B cell (primary cell): ENCODE measurements around the gene HOXA11. TPM values are rescaled to one million over a fixed set of nuclear protein-coding genes. Genes with fewer than 3 reads are reported as not detected.
A peak's percentile ranks its signal among the peaks of the same experiment; 100 is the strongest.

Experiments
- ATAC-seq: fragments of 200-7000 bp; cut with Tn5 transposase; one replicate; pipeline ENCODE4 v1.10.0; 2021; ENCODE audit warnings: low read depth, mild to moderate bottlenecking, moderate number of reproducible peaks, moderate library complexity
- CTCF ChIA-PET: fragments of 350-600 bp; sonication (Branson Sonifier 250); formaldehyde crosslinking; loops from one replicate; lab custom pipeline; 2021; ENCODE audit warnings: antibody characterized with exemption, inconsistent platforms; lab: Charles Lee
- POLR2A ChIA-PET: fragments of 350-600 bp; sonication (Branson Sonifier 250); formaldehyde crosslinking; loops from one replicate; lab custom pipeline; 2021; ENCODE audit warnings: antibody characterized with exemption; lab: Charles Lee
- DNase-seq: peaks from one replicate; pipeline ENCODE4 v3.0.0; 2013
- H2AFZ ChIP-seq: 2 replicates; pipeline ENCODE4 v1.6.1; 2012; ENCODE audit warnings: mild to moderate bottlenecking, low read depth, low read length; ENCODE audit not compliant: insufficient read depth, poor library complexity, severe bottlenecking
- H3K27ac ChIP-seq, 2 donors: 1 replicate in 1 of 2; 2 replicates in 1 of 2; pipeline ENCODE4 v1.5.1; 2012 to 2013; ENCODE audit warnings: low read length in 2 of 2, mild to moderate bottlenecking in 2 of 2, moderate library complexity in 1 of 2
- H3K27me3 ChIP-seq, 4 experiments: fragments of 200-600 bp in 1 of 4; sonication (generic) in 1 of 4; replicated peaks in 1 of 4; 1 replicate in 2 of 4; 2 replicates in 2 of 4; pipeline versions ENCODE4 v1.6.1 to v1.7.0; 2013 to 2016; ENCODE audit warnings: low read length in 3 of 4, mild to moderate bottlenecking in 2 of 4, mixed read lengths in 1 of 4, moderate library complexity in 1 of 4; ENCODE audit not compliant: insufficient read depth in 4 of 4, control insufficient read depth in 3 of 4; ENCODE audit errors: control extremely low read depth in 1 of 4
- H3K36me3 ChIP-seq, 2 experiments: replicated peaks in 1 of 2; 1 replicate in 1 of 2; 2 replicates in 1 of 2; pipeline versions ENCODE4 v1.6.1 to v1.7.1; 2013; ENCODE audit warnings: low read length in 1 of 2; ENCODE audit not compliant: insufficient read depth in 2 of 2, control insufficient read depth in 1 of 2; ENCODE audit errors: control extremely low read depth in 1 of 2, extremely low read depth in 1 of 2
- H3K4me1 ChIP-seq, 2 donors: fragments of 200-600 bp in 1 of 2; sonication (generic) in 1 of 2; 1 replicate in 1 of 2; 2 replicates in 1 of 2; pipeline versions ENCODE4 v1.5.1 to v1.6.1; 2013 to 2017; ENCODE audit warnings: low read length in 2 of 2; ENCODE audit not compliant: control insufficient read depth in 2 of 2, insufficient read depth in 2 of 2
- H3K4me2 ChIP-seq: replicated peaks from 2 replicates; pipeline ENCODE3; 2012; ENCODE audit warnings: mild to moderate bottlenecking, low read depth, low read length; ENCODE audit not compliant: poor library complexity, severe bottlenecking
- H3K4me3 ChIP-seq, 5 experiments: fragments of 200-600 bp in 1 of 5; sonication (generic) in 1 of 5; 1 replicate in 3 of 5; 2 replicates in 2 of 5; pipeline versions ENCODE4 v1.5.1 to v1.7.0; 2011 to 2016; ENCODE audit warnings: low read length in 4 of 5, mild to moderate bottlenecking in 4 of 5, low read depth in 2 of 5, control low read depth in 1 of 5, moderate library complexity in 1 of 5; ENCODE audit not compliant: insufficient read depth in 1 of 5; ENCODE audit errors: control extremely low read depth in 1 of 5, extremely low read depth in 1 of 5
- H3K79me2 ChIP-seq: fragments of 200-600 bp; sonication (generic); one replicate; pipeline ENCODE4 v1.6.0; 2016; ENCODE audit warnings: low read length; ENCODE audit not compliant: control insufficient read depth, insufficient read depth
- H3K9ac ChIP-seq: fragments of 200-600 bp; sonication (generic); 2 replicates; pipeline ENCODE4 v1.6.1; 2017; ENCODE audit warnings: mild to moderate bottlenecking, low read length, moderate library complexity
- H3K9me3 ChIP-seq, 3 donors: one replicate each; pipeline versions ENCODE4 v1.6.1 to v1.7.1; 2013; ENCODE audit warnings: low read length in 2 of 3; ENCODE audit not compliant: control insufficient read depth in 2 of 3, insufficient read depth in 1 of 3; ENCODE audit errors: control extremely low read depth in 1 of 3
- H4K20me1 ChIP-seq: 2 replicates; pipeline ENCODE4 v1.6.0; 2012; ENCODE audit warnings: mild to moderate bottlenecking, low read length; ENCODE audit not compliant: insufficient read depth, control insufficient read depth, poor library complexity, severe bottlenecking
- H3K27ac Mint-ChIP-seq: one replicate; pipeline ENCODE4 v1.8.0; 2021; ENCODE audit warnings: mixed read lengths
- H3K27me3 Mint-ChIP-seq: one replicate; pipeline ENCODE4 v1.8.0; 2021; ENCODE audit warnings: mixed read lengths
- H3K4me1 Mint-ChIP-seq: one replicate; pipeline ENCODE4 v1.8.0; 2021; ENCODE audit warnings: mixed read lengths
- H3K4me3 Mint-ChIP-seq: one replicate; pipeline ENCODE4 v1.8.0; 2021; ENCODE audit warnings: mixed read lengths
- H3K9me3 Mint-ChIP-seq: one replicate; pipeline ENCODE4 v1.8.0; 2022; ENCODE audit warnings: mixed read lengths; ENCODE audit not compliant: insufficient read depth
- CTCF ChIP-seq: fragments of 200-600 bp; IDR thresholded peaks from one replicate; pipeline ENCODE4 v1.8.0; 2022; ENCODE audit warnings: antibody characterized with exemption, mild to moderate bottlenecking
- EZH2 ChIP-seq: IDR thresholded peaks from 2 replicates; pipeline ENCODE4 v1.6.1; 2012; ENCODE audit warnings: borderline replicate concordance, low read depth, mild to moderate bottlenecking, moderate library complexity, low read length; ENCODE audit not compliant: insufficient read depth, poor library complexity, severe bottlenecking
- WGBS: methylation state at CpG from one replicate; pipeline ENCODE4 v1.1.5; 2013; ENCODE audit warnings: missing lambda C conversion rate; ENCODE audit not compliant: insufficient coverage; 5-methylcytosine and 5-hydroxymethylcytosine counted together
- intact Hi-C: fragments of 100-400 bp; cut with micrococcal nuclease; formaldehyde crosslinking; loops from one replicate; pipeline ENCODE4 v1.10.0; 2022
- polyA plus RNA-seq: library from polyadenylated mRNA; depleted of rRNA; stranded (reverse); fragments of >200 nt; gene quantifications from 2 replicates; pipeline ENCODE4 v1.2.3, GENCODE V29; 2012
- total RNA-seq, 2 donors: library from RNA; stranded (reverse); fragments of 120-200 nt in 1 of 2; gene quantifications; 1 replicate in 1 of 2; 2 replicates in 1 of 2; pipeline versions ENCODE4 v1.2.3 to v1.2.4, GENCODE V29; 2013 to 2022

The HOXA11 gene
- total and polyA plus RNA-seq, 2 donors (not counting 1 experiment from before 2014, with no cell fraction given), result not detected

- Mint-ChIP-seq H3K27ac (peak overlapping the region; percentile 26), H3K4me1 (peaks cover 35% of the 10 kb centered on the region), H3K4me3 (peak overlapping the region; percentile 80), H3K9me3 (no peaks in the 10 kb centered on the region), H3K27me3 (peaks cover 67% of the 10 kb centered on the region)
- peaks cover 0 to 98% (median 75%) of the 10 kb centered on the region in 4 experiments for H3K27me3 ChIP-seq
- H3K4me2 ChIP-seq, result peak overlapping the region; percentile 69
- TF ChIP-seq CTCF (no peak), EZH2 (peak; percentile 18)
- no peaks in the 10 kb centered on the region for H3K79me2 ChIP-seq
- peaks cover 10% of the 10 kb centered on the region for H4K20me1 ChIP-seq
- ATAC-seq, result no peak
- H2AFZ ChIP-seq, result no peak overlapping the region
- intact Hi-C loops, result no loop called here
- H3K27ac ChIP-seq, result no peak overlapping the region
- peaks cover 0 to 84% (median 0%) of the 10 kb centered on the region in 3 donors for H3K9me3 ChIP-seq
- ChIA-PET CTCF (interaction anchor here (0.6 to 6.9 kb wide), 17 partner anchors 10 to 753 kb away, joined by 3 to 52 read pairs (median 4); partner anchors contain the start of gene HOXA10), POLR2A (interaction anchor here (0.6 kb wide), 1 partner anchor 1290 kb away, joined by 6 read pairs; no protein-coding TSS in a partner anchor)
- H3K9ac ChIP-seq, result no peak overlapping the region
- no peaks in the 10 kb centered on the region for H3K36me3 ChIP-seq
- peak; percentile 26 for DNase-seq
- H3K4me3 ChIP-seq, result peak overlapping the region in 1 of 5 experiments; percentile 27
- H3K4me1 ChIP-seq, result peaks cover 48 to 58% of the 10 kb centered on the region in 2 donors
- 23% methylated on average over 25 of the region's 30 CpGs for WGBS
These were observed 36.0 kb downstream of the HOXA11 start for GRCh38 chr7:27148756-27149641.
